ENCODE data around the gene ACSS3.

Gene ACSS3

GRCh38 chr12:81300454-81300853 is 222.6 kb downstream of the ACSS3 start:
- ATAC-seq = no peak

DNA sequence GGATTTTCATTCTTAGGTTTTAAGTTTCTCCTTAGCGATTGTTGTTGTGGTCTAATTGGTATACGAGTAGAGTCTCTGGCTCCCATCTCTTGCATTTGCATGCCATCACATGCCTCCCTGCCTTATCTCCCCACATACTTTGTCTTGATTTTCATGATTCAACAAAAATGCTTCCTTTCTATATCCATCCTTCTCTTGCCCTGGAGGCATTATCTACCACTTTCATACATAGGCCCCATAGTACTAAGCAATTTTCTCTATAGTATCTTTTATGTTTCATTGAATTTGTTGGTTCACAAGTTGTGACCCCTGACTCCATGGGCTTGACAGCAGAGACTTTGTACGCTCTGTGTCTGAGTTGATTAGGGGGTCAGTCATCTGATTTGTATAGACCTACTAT is 226.1 kb downstream of the ACSS3 start:
- ATAC-seq = no peak
